ENCODE data around the gene CYP2C19.
"Not testable (repeated sequence)": the region's sequence is repeated elsewhere in the genome, so short reads cannot be mapped to it uniquely, and the experiment has no call there.

The CYP2C19 gene

DNA sequence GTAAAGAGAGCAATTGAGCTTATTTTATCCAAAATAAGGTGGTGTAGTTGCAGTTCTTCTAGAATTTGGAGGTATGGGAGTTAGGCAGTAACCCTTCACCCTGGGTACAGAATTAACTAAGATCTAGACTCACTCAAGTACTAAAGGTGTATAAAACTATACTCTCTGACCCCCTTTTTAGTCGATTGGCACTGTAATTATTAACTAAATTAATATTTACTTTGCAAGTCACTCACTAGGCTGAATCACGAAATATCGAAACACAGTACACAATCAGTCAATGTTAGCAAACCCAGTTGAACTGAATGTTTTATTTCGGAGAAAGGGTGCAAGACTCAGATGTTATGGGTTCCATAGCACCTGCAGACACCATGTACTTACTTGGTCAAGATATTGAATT, 14.6 kb upstream of the CYP2C19 start:
- H3K27me3 ChIP-seq (ENCODE audit: insufficient read depth, poor library complexity, severe bottlenecking) = peaks cover 3% of the 10 kb centered on the region
- no peaks in the 10 kb centered on the region for H3K4me1 ChIP-seq (ENCODE audit: insufficient read depth, poor library complexity, severe bottlenecking)
- H3K9me3 ChIP-seq (ENCODE audit: severe bottlenecking) = no peaks in the 10 kb centered on the region
- TF ChIP-seq CTCF (IDR thresholded peaks at IDR 0.05; ENCODE audit: poor library complexity, severe bottlenecking) = no peak
- no peak for ATAC-seq (ENCODE audit: low read depth)
- H3K36me3 ChIP-seq (ENCODE audit: low read depth) = no peaks in the 10 kb centered on the region
- no peak overlapping the region for H3K4me3 ChIP-seq (ENCODE audit: severe bottlenecking)
- no peak for DNase-seq (ENCODE audit: low spot score)
- H3K27ac ChIP-seq (ENCODE audit: poor library complexity, severe bottlenecking) = no peak overlapping the region

DNA sequence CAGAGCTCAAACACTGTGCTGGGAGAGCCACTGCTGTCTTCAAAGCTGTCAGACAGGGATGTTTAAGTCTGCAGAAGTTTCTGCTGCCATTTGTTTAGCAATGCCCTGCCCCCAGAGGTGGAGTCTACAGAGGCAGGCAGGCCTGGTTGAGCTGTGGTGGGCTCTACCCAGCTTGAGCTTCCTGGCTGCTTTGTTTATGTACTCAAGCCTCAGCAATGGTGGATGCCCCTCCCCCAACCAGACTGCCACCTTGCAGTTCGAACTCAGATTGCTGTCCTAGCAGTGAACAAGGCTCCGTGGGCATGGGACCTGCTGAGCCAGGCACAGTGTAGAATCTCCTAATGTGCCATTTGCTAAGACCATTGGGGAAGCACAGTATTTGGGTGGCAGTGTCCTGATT, 4.6 kb upstream of the CYP2C19 start:
- Histone ChIP-seq H3K27me3 (ENCODE audit: insufficient read depth, poor library complexity, severe bottlenecking) (no peaks in the 10 kb centered on the region), H3K9me3 (ENCODE audit: severe bottlenecking) (no peaks in the 10 kb centered on the region), H3K36me3 (ENCODE audit: low read depth) (no peaks in the 10 kb centered on the region), H3K27ac (ENCODE audit: poor library complexity, severe bottlenecking) (no peak overlapping the region), H3K4me1 (ENCODE audit: insufficient read depth, poor library complexity, severe bottlenecking) (no peaks in the 10 kb centered on the region), H3K4me3 (ENCODE audit: severe bottlenecking) (no peak overlapping the region)
- TF ChIP-seq CTCF (IDR thresholded peaks at IDR 0.05; ENCODE audit: poor library complexity, severe bottlenecking) = no peak
- no peak for DNase-seq (ENCODE audit: low spot score)
- ATAC-seq (ENCODE audit: low read depth) = no peak

- Histone ChIP-seq H3K27me3 (ENCODE audit: insufficient read depth, poor library complexity, severe bottlenecking) (no peaks in the 10 kb centered on the region), H3K27ac (ENCODE audit: poor library complexity, severe bottlenecking) (no peak overlapping the region), H3K9me3 (ENCODE audit: severe bottlenecking) (no peaks in the 10 kb centered on the region), H3K36me3 (ENCODE audit: low read depth) (no peaks in the 10 kb centered on the region), H3K4me3 (ENCODE audit: severe bottlenecking) (no peak overlapping the region), H3K4me1 (ENCODE audit: insufficient read depth, poor library complexity, severe bottlenecking) (no peaks in the 10 kb centered on the region)
- ATAC-seq (ENCODE audit: low read depth) (no peak), DNase-seq (ENCODE audit: low spot score) (no peak)
- no peak for TF ChIP-seq CTCF (IDR thresholded peaks at IDR 0.05; ENCODE audit: poor library complexity, severe bottlenecking)
Measured at GRCh38 chr10:94760586-94761178, 1.8 kb upstream of the CYP2C19 start.

GRCh38 chr10:94775425-94775824, 12.9 kb downstream of the CYP2C19 start:
- not testable (repeated sequence) for H3K4me1 ChIP-seq (ENCODE audit: insufficient read depth, poor library complexity, severe bottlenecking); DNase-seq (ENCODE audit: low spot score); H3K36me3 ChIP-seq (ENCODE audit: low read depth); H3K9me3 ChIP-seq (ENCODE audit: severe bottlenecking); H3K4me3 ChIP-seq (ENCODE audit: severe bottlenecking); H3K27me3 ChIP-seq (ENCODE audit: insufficient read depth, poor library complexity, severe bottlenecking); H3K27ac ChIP-seq (ENCODE audit: poor library complexity, severe bottlenecking); ATAC-seq (ENCODE audit: low read depth)

DNA sequence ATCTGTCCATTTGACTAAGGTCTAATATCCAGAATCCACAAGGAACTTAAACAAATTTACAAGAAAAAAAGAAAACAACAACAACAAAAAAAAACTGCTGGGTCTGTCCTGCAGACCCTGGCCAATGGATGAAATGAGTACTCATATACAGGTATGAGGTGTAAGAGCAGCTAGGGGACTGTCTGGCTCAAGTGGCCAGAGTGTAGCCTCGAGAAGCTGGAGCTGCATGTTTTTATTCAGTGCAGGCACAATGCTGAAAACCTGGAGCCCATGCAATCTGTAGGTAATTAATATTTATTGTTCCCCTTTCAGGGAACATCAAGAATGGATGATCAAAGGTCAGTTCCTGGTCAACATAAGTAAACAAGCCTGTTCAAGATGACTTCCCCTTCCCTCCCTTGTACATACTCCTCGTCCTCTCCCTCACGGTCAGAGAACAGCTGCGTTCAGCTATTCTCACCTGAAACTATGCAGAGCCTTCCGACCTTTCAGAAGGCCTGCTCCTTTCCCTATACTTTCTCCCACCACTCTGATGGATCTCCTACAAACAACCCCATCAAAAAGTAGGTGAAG, 15.5 kb downstream of the CYP2C19 start:
- Histone ChIP-seq H3K36me3 (ENCODE audit: low read depth) (no peaks in the 10 kb centered on the region), H3K9me3 (ENCODE audit: severe bottlenecking) (no peaks in the 10 kb centered on the region), H3K27ac (ENCODE audit: poor library complexity, severe bottlenecking) (no peak overlapping the region), H3K4me1 (ENCODE audit: insufficient read depth, poor library complexity, severe bottlenecking) (no peaks in the 10 kb centered on the region), H3K4me3 (ENCODE audit: severe bottlenecking) (no peak overlapping the region), H3K27me3 (ENCODE audit: insufficient read depth, poor library complexity, severe bottlenecking) (no peaks in the 10 kb centered on the region)
- no peak for ATAC-seq (ENCODE audit: low read depth)
- DNase-seq (ENCODE audit: low spot score) = no peak
- no peak for TF ChIP-seq CTCF (IDR thresholded peaks at IDR 0.05; ENCODE audit: poor library complexity, severe bottlenecking)

All from RWPE2 (cell line).